Measurements from ENCODE around the gene PNPT1. TPM values are rescaled to one million over a fixed set of nuclear protein-coding genes. Genes with fewer than 3 reads are reported as not detected.
A peak's percentile ranks its signal among the peaks of the same experiment; 100 is the strongest.
"Not testable (repeated sequence)": the region's sequence is repeated elsewhere in the genome, so short reads cannot be mapped to it uniquely, and the experiment has no call there.

Gene PNPT1
- total and polyA plus RNA-seq, 9 of the 15 experiments (the other 6 are each of a cell fraction or from before 2014, with no cell fraction given) = 46.5 to 104 (median 62.7) TPM

DNA sequence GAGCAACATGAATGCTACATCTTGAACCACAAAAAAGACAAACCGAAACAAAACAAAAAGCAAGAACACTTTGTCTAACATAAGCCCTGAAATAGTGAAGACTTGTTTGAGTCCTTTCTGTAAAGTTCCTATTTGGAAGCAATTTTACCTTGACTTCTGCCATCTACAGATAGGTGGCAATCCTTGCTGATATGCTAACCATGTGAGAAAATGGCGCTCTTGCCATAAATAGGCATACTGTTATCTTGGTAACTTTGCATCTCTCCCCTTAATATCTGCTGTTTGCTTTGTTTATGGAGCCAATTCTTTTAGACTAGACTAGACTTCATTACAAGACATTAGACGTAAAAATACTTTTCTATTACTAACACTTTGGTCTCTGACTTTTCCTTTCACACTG is 49.4 kb upstream of the PNPT1 start:
- H3K4me1 ChIP-seq (replicated peaks in 1 of 2; ENCODE audit: control insufficient read depth in 2 of 2, insufficient read depth in 2 of 2, low read length in 2 of 2) = no peaks in the 10 kb centered on the region
- 4% methylated on average over 3 of the region's 3 CpGs for WGBS (ENCODE audit: insufficient coverage, low coverage, missing lambda C conversion rate)
- no peak overlapping the region for H2AFZ ChIP-seq (ENCODE audit: low read depth, low read length)
- TF ChIP-seq YY1 (IDR thresholded peaks at IDR 0.05; ENCODE audit: borderline replicate concordance in 1 of 3, control insufficient read depth in 1 of 3, extremely low read depth in 1 of 3, insufficient read depth in 3 of 3, insufficient read length in 1 of 3, insufficient replicate concordance in 2 of 3, low read depth in 1 of 3, low read length in 2 of 3) (peak in 1 of 3 experiments; percentile 33), SRF (CRISPR knock-in tag; IDR thresholded peaks at IDR 0.05) (peak in 1 of 2 experiments; percentile 90; a peak in 2 of 4 replicates), MEF2A (IDR thresholded peaks at IDR 0.05; ENCODE audit: control insufficient read depth, low read depth, low read length) (0 out of 2 replicates have a peak, but pooled peaks have one; percentile 25), PHF21A (IDR thresholded peaks at IDR 0.05; ENCODE audit: borderline replicate concordance, low read depth) (no peak)
- H3K4me3 ChIP-seq = no peak overlapping the region
- CTCF ChIA-PET (ENCODE audit: low intra/inter-chr PET ratio) = no interaction called here
- no peak overlapping the region for H3K9ac ChIP-seq (ENCODE audit: insufficient read depth in 1 of 2, low read depth in 2 of 2, low read length in 2 of 2)
- H3K27ac ChIP-seq (ENCODE audit: extremely low read depth, low read depth, low read length) = no peak overlapping the region
- DNase-seq (ENCODE audit: extremely low read depth in 1 of 4, low spot score in 3 of 4) (no peak), ATAC-seq (no peak; the same call in 2 of the 3 replicates), FAIRE-seq (no peak)
- H3K36me3 ChIP-seq (ENCODE audit: control insufficient read depth, insufficient read depth, low read length) = no peaks in the 10 kb centered on the region
- H3K27me3 ChIP-seq (ENCODE audit: control insufficient read depth in 2 of 2, insufficient read depth in 2 of 2, low read length in 2 of 2) = no peaks in the 10 kb centered on the region; a peak in 1 of 5 replicates
- H4K20me1 ChIP-seq (replicated peaks; ENCODE audit: control insufficient read depth, insufficient read depth, low read length) = no peaks in the 10 kb centered on the region
- intact Hi-C loops (cut with micrococcal nuclease) = no loop called here
- in situ Hi-C loops (cut with MboI) = no loop called here
- POLR2A ChIA-PET = no interaction called here
- H3K4me2 ChIP-seq (ENCODE audit: insufficient read depth, low read length) = no peak overlapping the region
- H3K9me1 ChIP-seq (ENCODE audit: control insufficient read depth, insufficient read depth, low read length) = no peaks in the 10 kb centered on the region
- BruUV-seq (replicated peaks) = no TSS peak
- no peaks in the 10 kb centered on the region for H3K79me2 ChIP-seq (ENCODE audit: control insufficient read depth, insufficient read depth, low read length)
- no peaks in the 10 kb centered on the region for H3K9me3 ChIP-seq (replicated peaks; ENCODE audit: control insufficient read depth, insufficient read depth, low read depth, low read length)

GRCh38 chr2:55736019-55736536 is 42.4 kb upstream of the PNPT1 start:
- H3K9me1 ChIP-seq (ENCODE audit: control insufficient read depth, insufficient read depth, low read length); POLR2A ChIA-PET; DNase-seq (ENCODE audit: extremely low read depth in 1 of 4, low spot score in 3 of 4); H3K79me2 ChIP-seq (ENCODE audit: control insufficient read depth, insufficient read depth, low read length); H3K27me3 ChIP-seq (ENCODE audit: control insufficient read depth in 2 of 2, insufficient read depth in 2 of 2, low read length in 2 of 2); H3K4me2 ChIP-seq (ENCODE audit: insufficient read depth, low read length); BruUV-seq (replicated peaks); H3K27ac ChIP-seq (ENCODE audit: extremely low read depth, low read depth, low read length); FAIRE-seq; CTCF ChIA-PET (ENCODE audit: low intra/inter-chr PET ratio); ATAC-seq; H3K9me3 ChIP-seq (replicated peaks; ENCODE audit: control insufficient read depth, insufficient read depth, low read depth, low read length); H4K20me1 ChIP-seq (replicated peaks; ENCODE audit: control insufficient read depth, insufficient read depth, low read length); H3K4me1 ChIP-seq (replicated peaks in 1 of 2; ENCODE audit: control insufficient read depth in 2 of 2, insufficient read depth in 2 of 2, low read length in 2 of 2); H3K4me3 ChIP-seq; H3K36me3 ChIP-seq (ENCODE audit: control insufficient read depth, insufficient read depth, low read length); H2AFZ ChIP-seq (ENCODE audit: low read depth, low read length); intact Hi-C loops (cut with micrococcal nuclease); in situ Hi-C loops (cut with MboI); H3K9ac ChIP-seq (ENCODE audit: insufficient read depth in 1 of 2, low read depth in 2 of 2, low read length in 2 of 2): not testable (repeated sequence)
- 29% methylated on average over 4 of the region's 5 CpGs for WGBS (ENCODE audit: insufficient coverage, low coverage, missing lambda C conversion rate)

All from K562 (cell line).